GM18867 (cell line): ENCODE measurements around the gene NCAPG.

Source experiments
- ATAC-seq: cut with Tn5 transposase; IDR thresholded peaks from one replicate; pipeline ENCODE4 v1.9.1; 2021; ENCODE audit warnings: mild to moderate bottlenecking, moderate library complexity; ENCODE audit not compliant: unreplicated experiment

The NCAPG gene, protein sequence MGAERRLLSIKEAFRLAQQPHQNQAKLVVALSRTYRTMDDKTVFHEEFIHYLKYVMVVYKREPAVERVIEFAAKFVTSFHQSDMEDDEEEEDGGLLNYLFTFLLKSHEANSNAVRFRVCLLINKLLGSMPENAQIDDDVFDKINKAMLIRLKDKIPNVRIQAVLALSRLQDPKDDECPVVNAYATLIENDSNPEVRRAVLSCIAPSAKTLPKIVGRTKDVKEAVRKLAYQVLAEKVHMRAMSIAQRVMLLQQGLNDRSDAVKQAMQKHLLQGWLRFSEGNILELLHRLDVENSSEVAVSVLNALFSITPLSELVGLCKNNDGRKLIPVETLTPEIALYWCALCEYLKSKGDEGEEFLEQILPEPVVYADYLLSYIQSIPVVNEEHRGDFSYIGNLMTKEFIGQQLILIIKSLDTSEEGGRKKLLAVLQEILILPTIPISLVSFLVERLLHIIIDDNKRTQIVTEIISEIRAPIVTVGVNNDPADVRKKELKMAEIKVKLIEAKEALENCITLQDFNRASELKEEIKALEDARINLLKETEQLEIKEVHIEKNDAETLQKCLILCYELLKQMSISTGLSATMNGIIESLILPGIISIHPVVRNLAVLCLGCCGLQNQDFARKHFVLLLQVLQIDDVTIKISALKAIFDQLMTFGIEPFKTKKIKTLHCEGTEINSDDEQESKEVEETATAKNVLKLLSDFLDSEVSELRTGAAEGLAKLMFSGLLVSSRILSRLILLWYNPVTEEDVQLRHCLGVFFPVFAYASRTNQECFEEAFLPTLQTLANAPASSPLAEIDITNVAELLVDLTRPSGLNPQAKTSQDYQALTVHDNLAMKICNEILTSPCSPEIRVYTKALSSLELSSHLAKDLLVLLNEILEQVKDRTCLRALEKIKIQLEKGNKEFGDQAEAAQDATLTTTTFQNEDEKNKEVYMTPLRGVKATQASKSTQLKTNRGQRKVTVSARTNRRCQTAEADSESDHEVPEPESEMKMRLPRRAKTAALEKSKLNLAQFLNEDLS

DNA sequence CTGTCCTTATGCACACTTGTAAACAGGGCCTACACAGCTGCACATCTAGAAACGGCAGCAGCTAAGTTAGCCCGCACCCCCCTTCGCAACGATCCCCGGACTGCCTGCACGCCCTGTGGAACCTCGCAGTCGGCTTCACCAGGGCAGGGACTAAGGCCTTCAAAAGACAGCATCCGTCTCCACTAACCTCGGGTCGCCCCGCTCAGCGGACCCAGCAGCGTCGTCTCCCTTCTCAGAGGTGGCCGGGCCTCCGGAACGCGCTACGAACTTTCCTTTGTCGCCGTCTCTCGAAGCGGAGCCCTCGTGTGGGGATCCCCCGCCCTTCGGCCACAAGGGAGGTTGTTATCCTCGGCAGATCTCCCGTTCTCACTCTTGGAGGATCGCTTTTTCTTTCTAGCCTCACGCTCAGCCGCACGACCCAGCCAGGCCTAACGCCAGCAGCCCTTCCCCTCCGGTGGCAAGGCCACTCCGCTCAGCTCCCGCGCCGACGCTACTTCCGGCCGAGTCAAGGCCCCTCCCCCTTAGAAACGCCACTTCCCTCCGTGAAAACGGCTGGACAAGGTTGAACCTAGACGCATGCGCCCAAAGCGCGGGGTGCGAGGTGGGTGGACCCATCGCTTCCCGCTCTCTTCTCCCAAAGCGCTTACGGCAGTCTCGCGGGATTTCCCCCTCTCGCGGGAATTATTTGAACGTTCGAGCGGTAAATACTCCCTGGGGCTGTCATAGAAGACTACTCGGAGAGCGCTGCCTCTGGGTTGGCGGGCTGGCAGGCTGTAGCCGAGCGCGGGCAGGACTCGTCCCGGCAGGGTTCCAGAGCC lies at the start of gene NCAPG, which contains the start of gene DCAF16:
Gene NCAPG, plus strand, starts transcription at position 720 of the 818 bp plus-strand sequence. CDS start 99 bp downstream, outside the sequence.
Gene DCAF16, minus strand, starts transcription at position 498 of the 818 bp plus-strand sequence. CDS start 6,616 bp downstream, outside the sequence.
- peak; percentile 88 for ATAC-seq

- no peak for ATAC-seq
These were observed 49.7 kb upstream of the NCAPG start for GRCh38 chr4:17761062-17761461.

DNA sequence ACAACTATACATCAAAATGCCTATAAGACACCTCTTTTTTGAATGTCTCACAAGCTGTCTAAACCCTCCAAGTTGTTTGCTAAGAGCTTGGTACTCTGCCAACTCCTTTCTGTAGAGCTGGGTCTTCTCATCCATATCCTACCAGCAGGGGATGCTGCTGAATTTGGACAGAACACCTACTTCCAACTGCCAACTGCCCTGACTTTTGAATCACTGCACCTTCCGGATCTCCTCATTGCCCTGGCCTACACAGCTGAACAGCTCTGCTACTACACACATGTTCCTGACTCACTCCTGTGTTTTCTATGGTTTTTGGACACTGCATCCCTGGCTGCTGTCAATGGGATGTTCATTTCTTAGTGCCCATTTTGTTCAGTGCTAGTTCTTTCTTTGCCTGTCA lies 48.1 kb upstream of the NCAPG start:
- no peak for ATAC-seq

- ATAC-seq, result no peak
These were observed 47.4 kb upstream of the NCAPG start for GRCh38 chr4:17763416-17763815.

GRCh38 chr4:17763931-17764330 lies 46.8 kb upstream of the NCAPG start:
- no peak for ATAC-seq

GRCh38 chr4:17765514-17766286 lies 45.1 kb upstream of the NCAPG start:
- ATAC-seq, result no peak

- ATAC-seq, result no peak
These were observed 43.8 kb upstream of the NCAPG start for GRCh38 chr4:17766826-17767458.

DNA sequence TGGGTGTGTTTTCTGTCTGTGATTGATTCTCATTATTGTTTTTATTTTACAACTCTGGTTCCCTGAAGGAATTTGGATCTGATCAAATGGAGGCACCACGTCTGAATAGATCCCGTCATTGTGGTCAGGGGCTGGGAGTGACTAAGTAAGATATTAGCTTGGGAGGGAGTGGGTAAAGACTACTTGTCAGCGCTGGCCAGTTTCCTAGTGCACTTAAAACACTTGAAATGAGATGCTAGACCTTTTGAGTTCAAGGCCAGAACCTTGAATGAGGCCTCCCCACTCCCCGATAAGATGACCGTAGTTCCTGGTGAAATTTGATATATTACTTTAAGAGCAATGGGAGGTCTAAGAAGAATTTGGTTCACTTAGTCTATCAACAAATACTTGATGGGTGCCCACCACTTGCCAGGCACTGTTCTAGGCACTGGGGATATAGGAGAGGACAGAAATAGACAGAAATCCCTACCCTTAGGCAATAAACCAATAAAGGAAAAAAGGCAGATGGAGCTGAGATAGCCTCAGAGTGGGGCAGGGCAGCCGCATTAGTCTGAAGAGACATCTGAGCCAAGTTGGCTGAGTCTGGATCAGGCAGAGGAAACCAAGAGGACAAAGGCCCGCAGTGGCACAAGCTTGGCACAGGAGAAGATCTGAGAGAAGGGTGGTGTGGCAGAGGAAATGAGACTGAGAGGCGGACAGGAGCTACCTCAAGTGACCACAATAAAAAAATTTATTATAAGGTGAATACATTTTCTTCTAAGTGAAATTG lies 41.2 kb upstream of the NCAPG start:
- ATAC-seq, result no peak

DNA sequence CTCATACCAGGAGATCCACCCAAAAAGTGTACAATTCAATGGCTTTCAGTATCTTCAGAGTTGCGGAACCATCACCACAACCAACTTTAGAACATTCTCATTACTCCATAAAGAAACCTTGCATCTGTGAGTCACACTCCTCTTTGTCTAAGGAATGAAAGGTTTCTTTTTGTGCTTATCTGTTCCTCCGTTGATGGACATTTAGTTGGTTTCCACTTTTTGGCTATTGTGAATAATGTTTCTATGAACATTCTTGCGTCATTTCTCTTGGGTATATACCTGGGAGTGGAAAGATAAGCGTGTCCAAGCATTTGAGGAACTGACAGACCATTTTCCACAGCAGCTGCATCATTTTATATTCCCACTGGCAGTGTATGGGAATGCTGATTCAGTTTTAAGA lies 39.9 kb upstream of the NCAPG start:
- no peak for ATAC-seq

- no peak for ATAC-seq
These were observed 39.4 kb upstream of the NCAPG start for GRCh38 chr4:17771284-17771908.

- ATAC-seq, result no peak
These were observed 37.6 kb upstream of the NCAPG start for GRCh38 chr4:17773135-17773698.

DNA sequence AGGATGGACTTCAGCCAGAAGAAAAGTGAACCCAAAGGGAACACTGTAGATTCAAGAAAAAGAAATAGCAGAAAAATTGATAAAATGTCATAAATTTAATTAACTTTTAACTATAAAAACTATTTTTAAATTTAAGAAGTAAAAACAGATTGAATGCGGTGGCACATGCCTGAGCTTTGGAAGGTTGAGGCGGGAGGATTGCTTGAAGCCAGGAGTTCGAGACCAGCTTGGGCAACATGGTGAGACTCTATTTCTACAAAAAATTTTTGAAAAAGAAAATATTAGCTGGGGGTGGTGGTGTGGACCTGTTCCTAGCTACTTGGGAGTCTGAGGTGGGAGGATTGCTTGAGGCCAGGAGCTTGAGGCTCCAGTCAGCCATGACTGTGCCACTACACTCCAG lies 32.3 kb upstream of the NCAPG start:
- ATAC-seq, result no peak

DNA sequence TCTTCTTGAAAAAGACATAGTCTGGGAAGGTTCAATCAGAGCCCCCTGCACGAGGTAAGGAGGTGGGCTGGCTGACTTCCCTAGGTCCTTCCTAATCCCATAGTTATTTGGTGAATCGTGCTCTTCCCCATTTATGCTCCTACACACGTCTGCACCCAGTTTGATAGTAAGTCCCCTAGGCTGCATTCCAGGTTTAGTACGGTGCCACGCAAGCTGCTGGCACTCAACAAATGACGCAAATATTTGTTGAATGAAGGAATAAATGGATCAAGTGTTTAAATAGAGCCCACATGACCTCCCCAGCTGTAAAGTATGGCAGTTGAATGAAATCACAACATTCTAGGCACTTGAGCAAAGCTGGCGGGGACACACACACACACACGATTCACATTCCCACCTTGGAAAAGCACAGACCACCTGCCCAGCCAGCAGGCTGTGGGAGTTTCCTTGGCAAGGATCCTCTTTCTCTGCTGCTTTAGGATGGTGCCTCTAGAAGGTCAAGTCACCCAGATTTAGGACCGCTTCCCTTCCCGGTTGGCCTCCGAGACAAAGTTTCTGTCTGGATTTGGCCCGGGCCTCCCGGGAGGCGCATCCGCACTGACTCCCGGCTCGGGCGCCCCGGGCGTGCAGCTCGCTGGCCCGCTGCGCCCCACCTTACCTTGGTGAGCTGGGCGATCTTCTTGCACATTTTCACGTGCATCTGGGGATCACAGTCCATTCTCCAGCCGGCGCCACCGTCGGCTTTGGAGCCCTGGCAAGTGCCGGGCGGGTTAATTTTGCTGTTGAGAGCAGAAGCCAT lies 30.1 kb upstream of the NCAPG start:
- no peak for ATAC-seq

DNA sequence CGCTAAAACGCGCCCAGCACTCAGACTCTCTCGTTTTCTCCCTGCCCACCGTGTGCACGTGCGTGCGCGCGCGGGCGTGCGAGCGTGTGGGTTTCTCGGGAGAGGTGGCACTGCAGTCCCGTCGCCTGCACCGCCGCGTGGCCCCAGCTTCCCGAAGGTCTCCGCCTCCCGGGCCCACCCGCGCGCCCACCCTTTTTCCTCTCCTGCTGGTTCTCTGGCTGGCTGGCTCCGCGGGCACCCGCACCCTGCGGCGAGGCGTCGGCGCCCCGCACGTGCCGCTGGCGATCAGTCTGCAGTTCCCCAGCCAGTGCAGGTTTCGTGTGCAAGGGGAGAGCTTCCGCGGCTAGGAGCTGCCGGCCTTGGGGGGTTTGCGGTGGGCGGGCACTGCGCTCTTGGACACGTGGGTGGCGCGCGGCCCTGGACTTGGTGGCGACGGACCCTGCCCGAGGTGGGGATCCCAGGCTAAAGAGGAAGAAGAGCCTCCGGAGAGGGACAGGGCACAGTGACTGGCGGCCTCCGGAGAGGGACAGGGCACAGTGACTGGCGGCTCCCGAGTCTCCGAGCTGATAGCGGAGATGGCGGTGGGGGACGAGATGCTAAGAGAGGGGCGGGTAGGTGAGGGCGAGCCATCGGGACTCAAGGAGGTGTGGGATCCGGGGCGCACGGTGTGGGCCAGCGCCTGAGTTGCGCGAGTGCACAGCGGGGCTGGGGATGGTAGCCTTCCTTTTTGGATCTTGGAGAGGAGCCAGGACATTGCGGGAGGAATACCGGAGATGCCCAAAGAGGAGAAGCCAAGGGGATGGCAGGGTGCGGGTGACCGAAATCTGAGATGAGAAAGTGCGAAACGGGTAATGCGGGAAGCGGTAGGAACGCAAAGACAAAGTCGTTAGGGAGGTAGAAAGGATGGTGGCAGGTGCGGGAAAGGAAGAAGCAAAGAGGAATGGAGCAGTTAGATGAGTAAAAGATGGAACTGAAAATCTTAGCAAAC lies 29.2 kb upstream of the NCAPG start, which contains the start of gene FAM184B:
Gene FAM184B, minus strand, starts transcription at position 322 of the 988 bp plus-strand sequence. CDS start 322 bp downstream, outside the sequence.
- no peak for ATAC-seq

GRCh38 chr4:17785858-17786257 lies 24.9 kb upstream of the NCAPG start:
- ATAC-seq, result no peak

DNA sequence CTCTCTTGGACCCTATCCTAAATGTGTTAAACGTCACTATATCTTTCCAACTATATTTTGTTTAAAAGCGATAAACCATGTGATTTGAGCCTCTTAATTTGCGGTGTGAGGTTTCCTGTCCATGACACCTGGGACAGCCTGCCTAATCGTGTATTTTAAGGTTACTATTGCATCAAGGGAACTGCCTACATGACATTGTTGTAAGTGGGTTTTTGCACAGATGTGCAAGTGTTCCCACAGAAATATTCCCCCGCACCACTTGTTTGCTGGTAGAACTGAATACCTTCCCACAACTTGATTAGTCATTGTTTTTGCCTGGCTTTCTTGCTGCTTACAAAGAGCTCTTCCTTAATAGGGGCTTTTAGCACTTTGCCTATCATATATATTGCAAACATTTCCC lies 24.2 kb upstream of the NCAPG start:
- no peak for ATAC-seq
